OCI-LY3 (cell line): Measurements from ENCODE around the gene RAD51B.

Experiments used
- H2AFZ ChIP-seq: fragments of 200-600, 300-600 bp; shearing (Covaris generic); 2 replicates; pipeline ENCODE4 v1.6.0; 2014; ENCODE audit warnings: antibody characterized with exemption, low read depth, low read length
- H3K27ac ChIP-seq: fragments of 200-600, 300-600 bp; sonication (generic); 2 replicates; pipeline ENCODE4 v1.5.1; 2014; ENCODE audit warnings: mild to moderate bottlenecking, low read length, moderate library complexity, mixed read lengths
- H3K27me3 ChIP-seq: fragments of 200-600, 300-600 bp; sonication (generic); 2 replicates; pipeline ENCODE4 v1.6.1; 2014; ENCODE audit warnings: low read depth, low read length, mixed read lengths
- H3K36me3 ChIP-seq: fragments of 200-600, 300-600 bp; sonication (generic); replicated peaks from 2 replicates; pipeline ENCODE3; 2014; ENCODE audit warnings: low read depth, low read length, mixed read lengths
- H3K4me1 ChIP-seq: fragments of 300-600, 200-600 bp; sonication (generic); 2 replicates; pipeline ENCODE4 v1.6.1; 2014; ENCODE audit warnings: low read length, mixed read lengths
- H3K4me2 ChIP-seq: fragments of 200-600, 300-600 bp; sonication (generic); 2 replicates; pipeline ENCODE4 v1.6.1; 2014; ENCODE audit warnings: low read length, mixed read lengths
- H3K4me3 ChIP-seq: fragments of 300-600, 200-600 bp; sonication (generic); 2 replicates; pipeline ENCODE4 v1.5.1; 2014; ENCODE audit warnings: antibody characterized with exemption, mild to moderate bottlenecking, low read length, moderate library complexity
- H3K79me2 ChIP-seq: fragments of 300-600, 200-600 bp; shearing (Covaris generic); 2 replicates; pipeline ENCODE4 v1.6.1; 2014; ENCODE audit warnings: mild to moderate bottlenecking, low read length, mixed read lengths
- H3K9ac ChIP-seq: fragments of 300-600, 200-600 bp; shearing (Covaris generic); 2 replicates; pipeline ENCODE4 v1.6.0; 2014; ENCODE audit warnings: mild to moderate bottlenecking, low read length, moderate library complexity
- H3K9me3 ChIP-seq: fragments of 200-600, 300-600 bp; shearing (Covaris generic); 2 replicates; pipeline ENCODE4 v1.6.1; 2014; ENCODE audit warnings: low read length, mixed read lengths; ENCODE audit not compliant: insufficient read depth
- H4K20me1 ChIP-seq: fragments of 200-600, 300-600 bp; sonication (generic); 2 replicates; pipeline ENCODE4 v1.6.1; 2016; ENCODE audit warnings: low read length, mixed read lengths; ENCODE audit not compliant: insufficient read depth
- CTCF ChIP-seq: fragments of 200-600, 300-600 bp; sonication (generic); IDR thresholded peaks from 2 replicates; pipeline ENCODE4 v1.5.1; 2014; ENCODE audit warnings: antibody characterized with exemption, low read length, low read depth
- EZH2phosphoT487 ChIP-seq: fragments of 200-600 bp; shearing (Covaris generic); IDR thresholded peaks from 2 replicates; pipeline ENCODE4 v1.6.1; 2018; ENCODE audit warnings: antibody characterized with exemption, mixed run types, low read depth

The RAD51B gene

GRCh38 chr14:68534276-68534675, 714.7 kb downstream of the RAD51B start:
- Histone ChIP-seq H3K27me3 (no peaks in the 10 kb centered on the region), H3K36me3 (peaks cover 5% of the 10 kb centered on the region), H2AFZ (no peak overlapping the region), H3K79me2 (no peaks in the 10 kb centered on the region), H3K27ac (no peak overlapping the region), H3K4me3 (no peak overlapping the region), H4K20me1 (no peaks in the 10 kb centered on the region), H3K9me3 (peaks cover 11% of the 10 kb centered on the region; the same call in 1 of the 2 replicates), H3K4me2 (no peak overlapping the region), H3K9ac (no peak overlapping the region), H3K4me1 (no peaks in the 10 kb centered on the region)
- TF ChIP-seq EZH2phosphoT487 (no peak), CTCF (no peak)

- H3K27me3 ChIP-seq: no peaks in the 10 kb centered on the region
- H3K4me3 ChIP-seq: no peak overlapping the region
- no peak for TF ChIP-seq EZH2phosphoT487
- no peak for TF ChIP-seq CTCF
- no peak overlapping the region for H3K27ac ChIP-seq
- H3K4me1 ChIP-seq: no peaks in the 10 kb centered on the region
- no peak overlapping the region for H3K4me2 ChIP-seq
- H3K9ac ChIP-seq: no peak overlapping the region
- peaks cover 1% of the 10 kb centered on the region; the same call in 1 of the 2 replicates for H3K9me3 ChIP-seq
- H3K36me3 ChIP-seq: no peaks in the 10 kb centered on the region
- no peaks in the 10 kb centered on the region for H3K79me2 ChIP-seq
- H4K20me1 ChIP-seq: no peaks in the 10 kb centered on the region
- no peak overlapping the region for H2AFZ ChIP-seq
These were observed 715.9 kb downstream of the RAD51B start for GRCh38 chr14:68535404-68536017.

- no peak overlapping the region for H3K4me3 ChIP-seq
- H3K27me3 ChIP-seq: no peaks in the 10 kb centered on the region
- H3K27ac ChIP-seq: no peak overlapping the region
- no peak overlapping the region for H3K4me2 ChIP-seq
- no peaks in the 10 kb centered on the region for H3K9me3 ChIP-seq
- no peak overlapping the region for H3K9ac ChIP-seq
- no peak overlapping the region for H2AFZ ChIP-seq
- H3K4me1 ChIP-seq: no peaks in the 10 kb centered on the region
- no peaks in the 10 kb centered on the region for H3K79me2 ChIP-seq
- TF ChIP-seq EZH2phosphoT487: no peak
- no peak for TF ChIP-seq CTCF
- no peaks in the 10 kb centered on the region for H4K20me1 ChIP-seq
- no peaks in the 10 kb centered on the region for H3K36me3 ChIP-seq
These were observed 716.4 kb downstream of the RAD51B start for GRCh38 chr14:68536018-68536410.

GRCh38 chr14:68538639-68539038, 719.1 kb downstream of the RAD51B start:
- H3K36me3 ChIP-seq: no peaks in the 10 kb centered on the region
- TF ChIP-seq EZH2phosphoT487 (no peak), CTCF (no peak)
- no peaks in the 10 kb centered on the region for H3K79me2 ChIP-seq
- no peaks in the 10 kb centered on the region for H4K20me1 ChIP-seq
- H3K9ac ChIP-seq: no peak overlapping the region
- no peaks in the 10 kb centered on the region for H3K9me3 ChIP-seq
- H3K4me2 ChIP-seq: no peak overlapping the region
- no peak overlapping the region for H3K27ac ChIP-seq
- no peak overlapping the region for H3K4me3 ChIP-seq
- no peaks in the 10 kb centered on the region for H3K27me3 ChIP-seq
- H2AFZ ChIP-seq: no peak overlapping the region
- H3K4me1 ChIP-seq: no peaks in the 10 kb centered on the region
